Measurements from ENCODE around the gene CERS6. TPM values are rescaled to one million over a fixed set of nuclear protein-coding genes. Genes with fewer than 3 reads are reported as not detected.

CERS6 gene
- total RNA-seq, 1 donor from 2014 or later = 16.2 TPM

- intact Hi-C loops (cut with micrococcal nuclease) = no loop called here
These were observed 14.7 kb upstream of the CERS6 start for GRCh38 chr2:168441214-168441872.

- intact Hi-C loops (cut with micrococcal nuclease) = no loop called here
These were observed 12.3 kb upstream of the CERS6 start for GRCh38 chr2:168443818-168444217.

GRCh38 chr2:168445960-168446359, 10.1 kb upstream of the CERS6 start:
- intact Hi-C loops (cut with micrococcal nuclease) = no loop called here

GRCh38 chr2:168448980-168449379, 7.1 kb upstream of the CERS6 start:
- intact Hi-C loops (cut with micrococcal nuclease) = no loop called here

- intact Hi-C loops (cut with micrococcal nuclease) = no loop called here
These were observed 6.7 kb upstream of the CERS6 start for GRCh38 chr2:168449419-168449818.

GRCh38 chr2:168450171-168450570, 5.9 kb upstream of the CERS6 start:
- intact Hi-C loops (cut with micrococcal nuclease) = loop anchor here (10.0 kb wide), 1 partner anchor 445 kb away; the partner anchor contains the start of gene SPC25

GRCh38 chr2:168450732-168451131, 5.3 kb upstream of the CERS6 start:
- intact Hi-C loops (cut with micrococcal nuclease) = loop anchor here (10.0 kb wide), 1 partner anchor 444 kb away; the partner anchor contains the start of gene SPC25

GRCh38 chr2:168452781-168453180, 3.3 kb upstream of the CERS6 start:
- intact Hi-C loops (cut with micrococcal nuclease) = loop anchor here (10.0 kb wide), 1 partner anchor 442 kb away; the partner anchor contains the start of gene SPC25

GRCh38 chr2:168453404-168453803, 2.7 kb upstream of the CERS6 start:
- intact Hi-C loops (cut with micrococcal nuclease) = loop anchor here (10.0 kb wide), 1 partner anchor 441 kb away; the partner anchor contains the start of gene SPC25

- intact Hi-C loops (cut with micrococcal nuclease) = loop anchor here (2.0 to 10.0 kb wide), 6 partner anchors 22 to 907 kb away; partner anchors contain the start of genes LRP2 and SPC25
These were observed 1.1 kb upstream of the CERS6 start for GRCh38 chr2:168454737-168455644.

GRCh38 chr2:168456521-168457189, 583 bp downstream of the CERS6 start:
- intact Hi-C loops (cut with micrococcal nuclease) = loop anchor here (1.0 to 10.0 kb wide), 7 partner anchors 34 to 906 kb away; partner anchors contain the start of genes LRP2 and SPC25

GRCh38 chr2:168457190-168457895, 1.3 kb downstream of the CERS6 start:
- intact Hi-C loops (cut with micrococcal nuclease) = loop anchor here (1.0 to 10.0 kb wide), 6 partner anchors 33 to 905 kb away; partner anchors contain the start of genes LRP2 and SPC25

- intact Hi-C loops (cut with micrococcal nuclease) = loop anchor here (5.0 to 10.0 kb wide), 5 partner anchors 111 to 904 kb away; partner anchors contain the start of genes LRP2 and SPC25
These were observed 2.1 kb downstream of the CERS6 start for GRCh38 chr2:168458139-168458538.

- intact Hi-C loops (cut with micrococcal nuclease) = loop anchor here (5.0 to 10.0 kb wide), 5 partner anchors 112 to 903 kb away; partner anchors contain the start of genes LRP2 and SPC25
These were observed 3.2 kb downstream of the CERS6 start for GRCh38 chr2:168459256-168459655.

- intact Hi-C loops (cut with micrococcal nuclease) = no loop called here
These were observed 4.5 kb downstream of the CERS6 start for GRCh38 chr2:168460571-168460970.

- intact Hi-C loops (cut with micrococcal nuclease) = no loop called here
These were observed 5.3 kb downstream of the CERS6 start for GRCh38 chr2:168461178-168461941.

- intact Hi-C loops (cut with micrococcal nuclease) = no loop called here
These were observed 5.9 kb downstream of the CERS6 start for GRCh38 chr2:168461942-168462331.

GRCh38 chr2:168462543-168463045, 6.5 kb downstream of the CERS6 start:
- intact Hi-C loops (cut with micrococcal nuclease) = no loop called here

- intact Hi-C loops (cut with micrococcal nuclease) = no loop called here
These were observed 9.5 kb downstream of the CERS6 start for GRCh38 chr2:168465594-168465993.

Data from T-helper 2 cell treated with Interferon-gamma antibody and Interleukin-4, amounts not matched to agents 100 ng/mL and 5 ng/mL, for 36 hours (primary cell).